Ovary (tissue), 9 donors: Measurements from ENCODE around the gene JAG1. TPM values are rescaled to one million over a fixed set of nuclear protein-coding genes. Genes with fewer than 3 reads are reported as not detected.

ENCODE experiments used
- DNase-seq, 5 donors: peaks; one replicate each; pipeline ENCODE4 v3.0.0-alpha.2; 2019 to 2020
- H3K27ac ChIP-seq, 2 donors: fragments of 200-600 bp; one replicate each; pipeline versions ENCODE4 v1.5.1 to v1.8.0; 2019 to 2022
- H3K27me3 ChIP-seq: fragments of 200-600 bp; one replicate; pipeline ENCODE4 v1.8.0; 2022
- H3K36me3 ChIP-seq: fragments of 200-600 bp; sonication (generic); one replicate; pipeline ENCODE4 v1.5.1; 2019
- H3K4me1 ChIP-seq: one replicate; pipeline ENCODE4 v1.8.1; 2013; ENCODE audit warnings: mild to moderate bottlenecking, moderate library complexity; ENCODE audit not compliant: insufficient read depth
- H3K4me3 ChIP-seq: fragments of 200-600 bp; sonication (generic); one replicate; pipeline ENCODE4 v1.5.1; 2017
- H3K9me3 ChIP-seq, 2 donors: fragments of 200-600 bp in 1 of 2; sonication (generic) in 1 of 2; one replicate each; pipeline versions ENCODE4 v1.5.1 to v1.8.1; 2013 to 2019; ENCODE audit warnings: mild to moderate bottlenecking in 1 of 2, moderate library complexity in 1 of 2
- CTCF ChIP-seq, 3 donors: fragments of 450-650 bp in 2 of 3; fragments of 200-600 bp in 1 of 3; IDR thresholded peaks; one replicate each; pipeline versions ENCODE4 v1.5.1 to v1.8.0; 2016 to 2022; ENCODE audit warnings: antibody characterized with exemption in 3 of 3, mild to moderate bottlenecking in 1 of 3
- EP300 ChIP-seq: sonication (generic); formaldehyde crosslinking; IDR thresholded peaks from one replicate; pipeline ENCODE4 v1.6.1; 2017; ENCODE audit warnings: antibody characterized with exemption
- POLR2A ChIP-seq: fragments of 450-650 bp; IDR thresholded peaks from one replicate; pipeline ENCODE4 v1.6.1; 2017; ENCODE audit warnings: antibody characterized with exemption, mild to moderate bottlenecking, moderate library complexity
- WGBS, 3 donors: extraction: QIAGEN DNeasy Blood & Tissue Kit in 1 of 3; methylation state at CpG; one replicate each; pipeline versions ENCODE4 v1.1.5 to v1.1.7; 2013 to 2017; 5-methylcytosine and 5-hydroxymethylcytosine counted together
- intact Hi-C, 4 donors: fragments of 100-400 bp; cut with DNase I; formaldehyde crosslinking; loops; one replicate each; pipeline versions ENCODE4 v1.11.0 to v1.15.1; 2022 to 2023
- polyA plus RNA-seq, 2 donors: library from polyadenylated mRNA; stranded (reverse); fragments of 200-250 nt in 1 of 2; fragments of 350-450 nt in 1 of 2; fragmentation: Illumina TruSeq in 1 of 2; extraction: RNeasy Lipid Tissue Mini Kit (QIAGEN cat#74804) in 1 of 2; gene quantifications; one replicate each; pipeline ENCODE4 v1.2.3, GENCODE V29; 2013 to 2014
- total RNA-seq, 7 donors: library from RNA; depleted of rRNA in 2 of 7; stranded (reverse); fragments of >200 nt in 2 of 7; fragmentation: NEBNext Ultra II Directional in 3 of 7; extraction: Animal tissue kit (Norgen Biotek cat#: 25700) in 3 of 7; gene quantifications; one replicate each; pipeline versions ENCODE4 v1.1.0 to v1.2.4, GENCODE V29; 2016 to 2023
- donor health status: DM: no; HTN: no; CAD: no; lungs with moderate emphysema.
- donor health status: DM: no; HTN: no; CAD: no.
- donor health status: Bipolar disorder and iron deficiency.
- donor health status: DM: yes; HTN: yes; CAD: no.
- donor health status: DM: no; HTN: no; CAD: no.
- donor health status: DM: yes; HTN: yes; CAD: no.

JAG1 gene
- total and polyA plus RNA-seq, 9 donors, result 27.1 to 69.7 (median 41.0) TPM

- DNase-seq, result no peak
- TF ChIP-seq CTCF (IDR thresholded peaks at IDR 0.05) (no peak), POLR2A (no peak), EP300 (no peak)
- 80 to 84% (median 82%) methylated on average over 7 of the region's 7 CpGs for WGBS, 3 donors
- no peak overlapping the region for H3K4me3 ChIP-seq
- no peaks in the 10 kb centered on the region for H3K36me3 ChIP-seq
- H3K27me3 ChIP-seq, result no peaks in the 10 kb centered on the region
- intact Hi-C loops, result no loop called here
- no peaks in the 10 kb centered on the region for H3K4me1 ChIP-seq
- H3K9me3 ChIP-seq, result no peaks in the 10 kb centered on the region
- no peak overlapping the region for H3K27ac ChIP-seq
Observed at GRCh38 chr20:10708351-10709185, 34.8 kb upstream of the JAG1 start.

- WGBS, 3 donors, result 76 to 81% (median 78%) methylated on average over 1 of the region's 1 CpG
- intact Hi-C loops, result no loop called here
- Histone ChIP-seq H3K4me1 (no peaks in the 10 kb centered on the region), H3K36me3 (no peaks in the 10 kb centered on the region), H3K9me3 (no peaks in the 10 kb centered on the region), H3K4me3 (no peak overlapping the region), H3K27ac (no peak overlapping the region), H3K27me3 (no peaks in the 10 kb centered on the region)
- TF ChIP-seq EP300, result no peak
- TF ChIP-seq POLR2A, result no peak
- TF ChIP-seq CTCF (IDR thresholded peaks at IDR 0.05), result no peak
- no peak for DNase-seq
Observed at GRCh38 chr20:10707791-10708190, 34.0 kb upstream of the JAG1 start.

- no peak for DNase-seq
- H3K27me3 ChIP-seq, result no peaks in the 10 kb centered on the region
- TF ChIP-seq CTCF (IDR thresholded peaks at IDR 0.05) (no peak), EP300 (no peak), POLR2A (no peak)
- H3K36me3 ChIP-seq, result no peaks in the 10 kb centered on the region
- no peaks in the 10 kb centered on the region for H3K9me3 ChIP-seq
- H3K4me1 ChIP-seq, result no peaks in the 10 kb centered on the region
- intact Hi-C loops, result no loop called here
- no peak overlapping the region for H3K27ac ChIP-seq
- H3K4me3 ChIP-seq, result no peak overlapping the region
- 64 to 77% (median 74%) methylated on average over 4 of the region's 4 CpGs for WGBS, 3 donors
Observed at GRCh38 chr20:10707068-10707467, 33.3 kb upstream of the JAG1 start.

- Histone ChIP-seq H3K4me3 (no peak overlapping the region), H3K27me3 (no peaks in the 10 kb centered on the region), H3K4me1 (no peaks in the 10 kb centered on the region), H3K36me3 (no peaks in the 10 kb centered on the region), H3K9me3 (no peaks in the 10 kb centered on the region), H3K27ac (no peak overlapping the region)
- intact Hi-C loops, result no loop called here
- no peak for DNase-seq
- TF ChIP-seq POLR2A (no peak), EP300 (no peak), CTCF (IDR thresholded peaks at IDR 0.05) (no peak)
- WGBS, 3 donors, result 96 to 97% (median 97%) methylated on average over 12 of the region's 12 CpGs
Observed at GRCh38 chr20:10706460-10706811, 32.6 kb upstream of the JAG1 start.
